Measurements from ENCODE around the gene ZNF341. TPM values are rescaled to one million over a fixed set of nuclear protein-coding genes. Genes with fewer than 3 reads are reported as not detected.

The ZNF341 gene
- total and polyA plus RNA-seq, 9 of the 15 experiments (the other 6 are each of a cell fraction or from before 2014, with no cell fraction given), result 0.08 to 2.6 (median 1.0) TPM

- TF ChIP-seq SIX5 (IDR thresholded peaks at IDR 0.05; ENCODE audit: borderline replicate concordance in 1 of 2, insufficient read depth in 1 of 2, low read depth in 1 of 2, low read length in 2 of 2) (peak; percentile 99), SRSF3 (IDR thresholded peaks at IDR 0.05; ENCODE audit: insufficient read depth, low read length) (no peak), ZNF512 (tag; IDR thresholded peaks at IDR 0.05) (no peak), YY1 (IDR thresholded peaks at IDR 0.05; ENCODE audit: borderline replicate concordance in 1 of 3, control insufficient read depth in 1 of 3, extremely low read depth in 1 of 3, insufficient read depth in 3 of 3, insufficient read length in 1 of 3, insufficient replicate concordance in 2 of 3, low read depth in 1 of 3, low read length in 2 of 3) (peak in 1 of 3 experiments; percentile 46), ZNF121 (CRISPR knock-in tag; conservative IDR thresholded peaks at IDR 0.05) (no peak), ZBTB26 (CRISPR knock-in tag; IDR thresholded peaks at IDR 0.05) (no peak), ZBTB34 (CRISPR knock-in tag; IDR thresholded peaks at IDR 0.05) (no peak), PRPF4 (IDR thresholded peaks at IDR 0.05; ENCODE audit: insufficient read depth, low read depth, low read length, poor library complexity, severe bottlenecking) (no peak), POLR3A (IDR thresholded peaks at IDR 0.05; ENCODE audit: borderline replicate concordance, extremely low read depth, insufficient read depth, insufficient read length) (no peak), BRCA1 (IDR thresholded peaks at IDR 0.05) (no peak), BRCA1 (CRISPR knock-in tag; IDR thresholded peaks at IDR 0.05) (no peak), RBBP5 (IDR thresholded peaks at IDR 0.05; ENCODE audit: borderline replicate concordance, insufficient read depth, low read length, poor library complexity, severe bottlenecking) (peak; percentile 85), ZNF584 (CRISPR knock-in tag; IDR thresholded peaks at IDR 0.05; ENCODE audit: low read depth) (peak; percentile 95; the same call in 1 of the 2 replicates)
Observed at GRCh38 chr20:33810885-33811775, 79.3 kb downstream of the ZNF341 start, which contains the start of gene CHMP4B (continued).

All from K562 (cell line).